CD8-positive, alpha-beta memory T cell (primary cell): Measurements from ENCODE around the gene TTC33. TPM values are rescaled to one million over a fixed set of nuclear protein-coding genes. Genes with fewer than 3 reads are reported as not detected.
A peak's percentile ranks its signal among the peaks of the same experiment; 100 is the strongest.

Source experiments
- CTCF ChIA-PET: fragments of 350-600 bp; sonication (Branson Sonifier 250); formaldehyde crosslinking; loops from one replicate; lab custom pipeline; 2021; ENCODE audit warnings: antibody characterized with exemption; lab: Charles Lee
- POLR2A ChIA-PET: fragments of 350-600 bp; sonication (Branson Sonifier 250); formaldehyde crosslinking; loops from one replicate; lab custom pipeline; 2021; ENCODE audit warnings: antibody characterized with exemption; lab: Charles Lee
- DNase-seq, 5 donors: peaks; one replicate each; pipeline versions ENCODE4 v3.0.0 to v3.0.0-alpha.2; 2020 to 2022; ENCODE audit warnings: mixed read lengths in 1 of 5
- H3K27ac ChIP-seq: one replicate; pipeline ENCODE4 v1.7.0; 2013; ENCODE audit warnings: low read depth, mild to moderate bottlenecking, low read length, moderate library complexity
- H3K27me3 ChIP-seq: 2 replicates; pipeline ENCODE4 v1.7.0; 2013; ENCODE audit warnings: low read length, mild to moderate bottlenecking; ENCODE audit not compliant: insufficient read depth, poor library complexity, severe bottlenecking
- H3K36me3 ChIP-seq: 2 replicates; pipeline ENCODE4 v1.7.0; 2013; ENCODE audit warnings: mild to moderate bottlenecking, low read length, moderate library complexity; ENCODE audit not compliant: insufficient read depth
- H3K4me1 ChIP-seq: 2 replicates; pipeline ENCODE4 v1.7.0; 2013; ENCODE audit warnings: mild to moderate bottlenecking, low read length, moderate library complexity; ENCODE audit not compliant: insufficient read depth
- H3K4me3 ChIP-seq: 2 replicates; pipeline ENCODE4 v1.7.0; 2013; ENCODE audit warnings: mild to moderate bottlenecking, low read length
- H3K9me3 ChIP-seq: 2 replicates; pipeline ENCODE4 v1.7.0; 2013; ENCODE audit warnings: mild to moderate bottlenecking, low read length
- H3K27ac Mint-ChIP-seq, 8 donors: one replicate each; pipeline ENCODE4 v1.8.0; 2020 to 2021; ENCODE audit warnings: mixed read lengths in 8 of 8, mild to moderate bottlenecking in 6 of 8, inconsistent platforms in 3 of 8, moderate library complexity in 3 of 8
- H3K27me3 Mint-ChIP-seq, 2 donors: one replicate each; pipeline ENCODE4 v1.8.0; 2020 to 2021; ENCODE audit warnings: mixed read lengths in 2 of 2, mild to moderate bottlenecking in 1 of 2, moderate library complexity in 1 of 2
- H3K36me3 Mint-ChIP-seq, 3 donors: one replicate each; pipeline ENCODE4 v1.8.0; 2020 to 2021; ENCODE audit warnings: mixed read lengths in 3 of 3, inconsistent platforms in 1 of 3, mild to moderate bottlenecking in 1 of 3
- H3K4me1 Mint-ChIP-seq, 3 donors: one replicate each; pipeline ENCODE4 v1.8.0; 2020 to 2021; ENCODE audit warnings: mixed read lengths in 3 of 3, inconsistent platforms in 1 of 3, mild to moderate bottlenecking in 1 of 3
- H3K4me3 Mint-ChIP-seq, 7 donors: one replicate each; pipeline ENCODE4 v1.8.0; 2020 to 2021; ENCODE audit warnings: mixed read lengths in 7 of 7, mild to moderate bottlenecking in 6 of 7, moderate library complexity in 4 of 7, inconsistent platforms in 2 of 7
- H3K9me3 Mint-ChIP-seq, 5 donors: one replicate each; pipeline ENCODE4 v1.8.0; 2020 to 2022; ENCODE audit warnings: mixed read lengths in 5 of 5, mild to moderate bottlenecking in 3 of 5, moderate library complexity in 2 of 5, inconsistent platforms in 1 of 5
- polyA plus RNA-seq: library from polyadenylated mRNA; unstranded; fragments of 300-500 nt; fragmentation: Illumina TruSeq; gene quantifications from one replicate; pipeline ENCODE4 v1.2.3, GENCODE V29; 2021
- total RNA-seq, 2 experiments: library from RNA; stranded (reverse); gene quantifications; one replicate each; pipeline ENCODE4 v1.2.3, GENCODE V29; 2021

The TTC33 gene
- total and polyA plus RNA-seq, 3 experiments from 2014 or later = 13.9 to 27.7 (median 25.3) TPM

DNA sequence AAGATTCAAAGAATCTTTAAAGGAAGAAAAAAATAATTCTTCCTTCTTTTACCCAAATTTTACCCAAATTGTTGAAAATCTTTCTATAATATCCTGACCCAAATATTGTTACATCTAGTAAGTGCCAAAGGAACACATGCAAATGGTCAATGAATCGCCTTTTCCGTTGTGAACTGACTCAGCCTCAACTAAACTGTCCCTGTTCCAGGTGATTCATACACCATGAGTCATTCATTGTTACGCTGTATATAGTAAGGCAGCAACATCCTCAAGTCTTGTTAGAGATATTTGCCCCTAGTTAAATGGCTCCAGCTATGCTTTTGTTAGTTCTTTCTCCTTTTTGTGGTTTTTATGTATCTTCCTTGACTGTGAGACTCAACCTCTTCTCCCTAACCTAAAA is 66.3 kb downstream of the TTC33 start:
- POLR2A ChIA-PET = no interaction called here
- Mint-ChIP-seq H3K9me3 (no peaks in the 10 kb centered on the region), H3K27ac (peak overlapping the region in 7 of 8 donors; percentile 73 to 95 (median 94)), H3K4me3 (peak overlapping the region in 4 of 7 donors; percentile 27 to 62 (median 40)), H3K36me3 (peaks cover 10 to 83% (median 18%) of the 10 kb centered on the region in 3 donors), H3K27me3 (no peaks in the 10 kb centered on the region), H3K4me1 (peaks cover 70 to 83% (median 80%) of the 10 kb centered on the region in 3 donors)
- CTCF ChIA-PET = interaction anchor here (0.9 to 4.5 kb wide), 4 partner anchors 320 to 741 kb away, joined by 3 to 21 read pairs (median 3); no protein-coding TSS in a partner anchor
- Histone ChIP-seq H3K4me1 (peaks cover 58% of the 10 kb centered on the region), H3K27ac (no peak overlapping the region), H3K27me3 (no peaks in the 10 kb centered on the region), H3K4me3 (no peak overlapping the region), H3K36me3 (peaks cover 19% of the 10 kb centered on the region), H3K9me3 (no peaks in the 10 kb centered on the region)
- DNase-seq = no peak

DNA sequence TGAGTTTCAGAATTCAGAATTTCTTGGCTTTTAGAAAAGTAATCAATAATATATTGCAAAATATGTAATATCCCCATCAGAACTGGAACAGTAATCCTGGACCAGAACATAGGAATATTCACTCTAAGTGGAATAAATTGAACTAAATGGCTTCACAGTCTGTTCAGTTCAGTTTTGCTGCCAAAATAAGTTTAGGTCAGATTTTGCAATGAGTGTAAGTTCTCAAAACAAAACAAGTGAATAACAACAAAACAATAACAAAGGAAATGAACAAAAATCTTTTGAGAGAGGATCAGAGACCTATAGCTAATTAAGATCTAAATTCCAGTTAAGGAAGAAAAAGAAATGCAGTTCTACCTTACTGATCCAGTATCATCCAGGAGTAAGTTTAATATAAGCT is 66.8 kb downstream of the TTC33 start:
- Mint-ChIP-seq H3K4me1 (peaks cover 74 to 88% (median 84%) of the 10 kb centered on the region in 3 donors), H3K27me3 (no peaks in the 10 kb centered on the region), H3K9me3 (no peaks in the 10 kb centered on the region), H3K27ac (peak overlapping the region; percentile 84 to 96 (median 94)), H3K36me3 (peaks cover 10 to 83% (median 17%) of the 10 kb centered on the region in 3 donors), H3K4me3 (peak overlapping the region in 5 of 7 donors; percentile 13 to 99 (median 91))
- no peak for DNase-seq
- no peaks in the 10 kb centered on the region for H3K9me3 ChIP-seq
- peaks cover 60% of the 10 kb centered on the region for H3K4me1 ChIP-seq
- ChIA-PET POLR2A (no interaction called here), CTCF (interaction anchor here (0.9 to 4.5 kb wide), 4 partner anchors 319 to 740 kb away, joined by 3 to 21 read pairs (median 3); no protein-coding TSS in a partner anchor)
- H3K27me3 ChIP-seq = no peaks in the 10 kb centered on the region
- H3K27ac ChIP-seq = no peak overlapping the region
- H3K4me3 ChIP-seq = no peak overlapping the region
- H3K36me3 ChIP-seq = peaks cover 14% of the 10 kb centered on the region

DNA sequence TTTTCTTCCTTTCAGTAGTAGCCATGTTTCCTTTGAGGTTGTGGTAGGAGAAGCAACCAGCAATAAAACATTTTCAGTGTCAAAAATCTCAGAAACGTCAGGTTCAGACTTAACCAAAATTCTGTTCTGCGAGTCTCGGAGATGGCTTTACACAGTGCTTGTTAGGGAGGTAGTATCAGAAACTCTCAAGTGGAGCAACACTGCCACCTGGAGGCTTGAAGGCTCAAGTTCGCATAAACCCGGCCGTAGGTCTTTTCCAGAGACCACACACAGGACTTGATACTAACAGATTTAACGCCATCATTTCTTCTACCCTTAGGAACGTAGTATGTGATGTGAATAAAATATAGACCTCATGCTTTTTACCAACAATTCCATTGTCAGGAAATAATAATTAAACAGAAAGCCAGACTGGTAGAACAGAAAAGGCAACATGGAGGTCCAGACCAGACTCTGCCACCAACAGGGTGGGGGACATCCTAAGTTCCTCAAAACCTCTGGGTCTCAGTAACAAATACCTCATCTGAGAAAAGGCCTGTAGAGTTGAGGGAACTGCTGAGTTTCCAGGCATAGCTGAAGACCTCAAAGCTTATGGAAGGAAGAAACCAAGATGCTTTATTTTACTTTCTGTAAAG is 67.5 kb downstream of the TTC33 start:
- POLR2A ChIA-PET = no interaction called here
- CTCF ChIA-PET = interaction anchor here (0.9 to 4.5 kb wide), 3 partner anchors 522 to 740 kb away, joined by 3 to 21 read pairs (median 3); no protein-coding TSS in a partner anchor
- Mint-ChIP-seq H3K4me1 (peaks cover 80 to 93% (median 88%) of the 10 kb centered on the region in 3 donors), H3K36me3 (peaks cover 10 to 85% (median 17%) of the 10 kb centered on the region in 3 donors), H3K9me3 (no peaks in the 10 kb centered on the region), H3K27ac (peak overlapping the region; percentile 84 to 96 (median 94)), H3K4me3 (peak overlapping the region; percentile 91 to 100 (median 98)), H3K27me3 (no peaks in the 10 kb centered on the region)
- peak overlapping the region; percentile 1 for H3K4me3 ChIP-seq
- no peaks in the 10 kb centered on the region for H3K27me3 ChIP-seq
- peak; percentile 72 to 87 (median 81) for DNase-seq
- H3K36me3 ChIP-seq = peaks cover 13% of the 10 kb centered on the region
- no peaks in the 10 kb centered on the region for H3K9me3 ChIP-seq
- no peak overlapping the region for H3K27ac ChIP-seq
- peaks cover 60% of the 10 kb centered on the region for H3K4me1 ChIP-seq

DNA sequence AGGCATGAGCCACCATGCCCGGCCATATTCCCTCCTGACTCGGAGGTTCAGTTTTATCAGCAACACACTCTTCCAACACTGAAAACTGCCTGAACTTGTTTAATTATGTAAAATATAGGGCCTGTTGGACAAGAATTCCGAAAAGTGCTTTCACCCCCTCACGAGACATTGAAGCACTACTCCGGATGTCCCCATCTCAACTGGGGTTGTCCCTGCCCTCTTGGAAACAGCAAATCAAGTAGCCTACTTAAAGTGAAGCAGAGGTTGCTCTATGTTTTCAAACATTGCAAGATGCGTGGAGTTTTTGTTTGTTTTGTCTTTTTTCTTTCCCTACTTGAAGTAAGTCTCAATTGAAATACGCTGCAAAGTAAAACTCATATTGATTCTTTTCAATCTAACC is 68.4 kb downstream of the TTC33 start:
- no peaks in the 10 kb centered on the region for H3K27me3 ChIP-seq
- H3K36me3 ChIP-seq = peaks cover 9% of the 10 kb centered on the region
- Mint-ChIP-seq H3K9me3 (no peaks in the 10 kb centered on the region), H3K27me3 (no peaks in the 10 kb centered on the region), H3K36me3 (peaks cover 8 to 89% (median 16%) of the 10 kb centered on the region in 3 donors), H3K4me1 (peaks cover 80 to 90% (median 88%) of the 10 kb centered on the region in 3 donors), H3K4me3 (peak overlapping the region; percentile 91 to 100 (median 98)), H3K27ac (peak overlapping the region; percentile 72 to 96 (median 94))
- H3K9me3 ChIP-seq = no peaks in the 10 kb centered on the region
- DNase-seq = peak in 2 of 5 donors; percentile 21 to 39
- peak overlapping the region; percentile 1 for H3K4me3 ChIP-seq
- H3K27ac ChIP-seq = no peak overlapping the region
- ChIA-PET CTCF (interaction anchor here (1.1 to 2.3 kb wide), 2 partner anchors 246 to 739 kb away, joined by 3 to 13 read pairs; no protein-coding TSS in a partner anchor), POLR2A (no interaction called here)
- peaks cover 60% of the 10 kb centered on the region for H3K4me1 ChIP-seq

DNA sequence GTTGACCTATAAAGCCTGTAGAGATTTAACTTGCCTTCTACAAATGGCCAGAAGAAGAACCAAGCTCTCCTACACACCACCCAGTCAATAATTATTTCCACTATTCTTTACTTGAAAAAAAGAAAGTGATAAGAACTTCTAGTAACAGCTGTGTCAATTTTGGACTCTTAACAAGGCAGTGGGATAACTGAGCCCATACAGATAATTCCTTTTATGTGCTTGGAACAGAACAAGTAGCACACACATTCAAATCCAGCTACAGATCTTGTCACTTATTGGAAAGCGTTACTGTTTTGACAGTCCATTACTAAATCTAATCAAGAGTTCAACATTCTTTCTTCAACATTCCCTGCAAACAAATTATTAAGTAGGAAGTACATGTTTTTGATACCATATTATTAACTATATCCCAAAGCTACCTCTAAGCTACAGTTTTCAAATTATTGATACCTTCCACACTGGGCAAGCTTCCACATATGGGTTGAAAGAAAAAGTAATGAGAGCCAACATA is 69.7 kb downstream of the TTC33 start:
- Histone ChIP-seq H3K36me3 (peaks cover 4% of the 10 kb centered on the region), H3K4me3 (peak overlapping the region; percentile 36), H3K27ac (no peak overlapping the region), H3K27me3 (no peaks in the 10 kb centered on the region), H3K4me1 (peaks cover 60% of the 10 kb centered on the region), H3K9me3 (no peaks in the 10 kb centered on the region)
- POLR2A ChIA-PET = interaction anchor here (0.7 to 1.7 kb wide), 4 partner anchors 13 to 326 kb away, joined by 3 to 7 read pairs (median 4); no protein-coding TSS in a partner anchor
- Mint-ChIP-seq H3K27me3 (peaks cover 0 to 1% of the 10 kb centered on the region in 2 donors), H3K36me3 (peaks cover 11 to 90% (median 16%) of the 10 kb centered on the region in 3 donors), H3K27ac (peak overlapping the region; percentile 57 to 95 (median 94)), H3K9me3 (no peaks in the 10 kb centered on the region), H3K4me1 (peaks cover 70 to 78% (median 77%) of the 10 kb centered on the region in 3 donors), H3K4me3 (peak overlapping the region; percentile 87 to 100 (median 98))
- CTCF ChIA-PET = interaction anchor here (0.7 to 2.8 kb wide), 11 partner anchors 8 to 737 kb away, joined by 3 to 13 read pairs (median 3); no protein-coding TSS in a partner anchor
- DNase-seq = no peak

DNA sequence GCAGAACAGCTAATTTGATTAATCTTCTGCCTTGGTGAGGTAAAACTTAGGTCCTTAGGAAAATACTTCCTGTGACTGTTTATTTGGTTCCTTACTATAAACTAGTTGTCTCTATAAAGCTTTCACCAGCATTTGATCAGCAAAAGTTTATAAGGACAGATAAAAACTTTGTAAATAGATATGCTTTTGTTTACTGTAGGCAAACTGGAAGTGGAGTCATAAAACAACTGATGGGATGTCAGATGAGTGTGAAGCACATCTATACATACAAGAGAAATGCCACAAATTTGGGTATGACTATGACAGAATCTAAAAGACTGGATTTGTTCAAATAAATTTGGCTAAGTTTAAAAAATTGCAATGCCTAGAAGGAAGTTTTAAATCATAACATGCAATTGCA is 70.6 kb downstream of the TTC33 start:
- Mint-ChIP-seq H3K36me3 (peaks cover 11 to 92% (median 15%) of the 10 kb centered on the region in 3 donors), H3K27me3 (peaks cover 0 to 1% of the 10 kb centered on the region in 2 donors), H3K4me3 (peak overlapping the region; percentile 87 to 100 (median 98)), H3K27ac (peak overlapping the region in 7 of 8 donors; percentile 57 to 95 (median 94)), H3K4me1 (peaks cover 64 to 70% (median 68%) of the 10 kb centered on the region in 3 donors), H3K9me3 (no peaks in the 10 kb centered on the region)
- Histone ChIP-seq H3K4me3 (peak overlapping the region; percentile 36), H3K4me1 (peaks cover 56% of the 10 kb centered on the region), H3K27ac (no peak overlapping the region), H3K27me3 (no peaks in the 10 kb centered on the region), H3K36me3 (peaks cover 7% of the 10 kb centered on the region), H3K9me3 (no peaks in the 10 kb centered on the region)
- DNase-seq = no peak
- CTCF ChIA-PET = interaction anchor here (0.6 to 2.8 kb wide), 8 partner anchors 8 to 736 kb away, joined by 3 to 13 read pairs (median 4); no protein-coding TSS in a partner anchor
- POLR2A ChIA-PET = interaction anchor here (1.7 kb wide), 1 partner anchor 32 kb away, joined by 7 read pairs; no protein-coding TSS in a partner anchor

DNA sequence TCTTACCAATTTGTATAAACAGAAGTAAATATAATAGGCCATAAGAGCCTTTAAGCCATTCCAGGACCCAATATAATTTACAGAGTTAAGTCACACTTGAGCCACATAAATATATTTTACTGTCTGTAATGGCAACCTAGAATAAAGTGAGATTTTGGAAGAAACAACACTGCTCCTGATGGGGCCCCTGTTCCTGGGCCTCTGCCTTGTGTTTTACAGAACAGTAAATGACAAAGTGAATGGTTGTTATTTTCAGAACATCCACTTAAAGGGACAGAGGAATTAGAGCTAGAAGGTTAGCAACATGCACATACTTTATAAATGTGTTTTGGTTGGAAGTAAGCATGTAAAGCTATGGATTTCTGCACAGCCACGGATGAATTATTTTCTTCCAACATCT is 72.5 kb downstream of the TTC33 start:
- H3K36me3 ChIP-seq = peaks cover 7% of the 10 kb centered on the region
- CTCF ChIA-PET = interaction anchor here (1.4 kb wide), 1 partner anchor 34 kb away, joined by 3 read pairs; no protein-coding TSS in a partner anchor
- H3K27ac ChIP-seq = no peak overlapping the region
- Mint-ChIP-seq H3K27me3 (peaks cover 0 to 3% of the 10 kb centered on the region in 2 donors), H3K4me3 (peak overlapping the region; percentile 91 to 100 (median 99)), H3K36me3 (peaks cover 11 to 83% (median 12%) of the 10 kb centered on the region in 3 donors), H3K27ac (peak overlapping the region; percentile 91 to 99 (median 96)), H3K4me1 (peaks cover 56 to 61% (median 59%) of the 10 kb centered on the region in 3 donors), H3K9me3 (peaks cover 0 to 2% (median 0%) of the 10 kb centered on the region in 5 donors)
- no peaks in the 10 kb centered on the region for H3K9me3 ChIP-seq
- peaks cover 46% of the 10 kb centered on the region for H3K4me1 ChIP-seq
- no peaks in the 10 kb centered on the region for H3K27me3 ChIP-seq
- no peak for DNase-seq
- POLR2A ChIA-PET = interaction anchor here (0.6 to 1.9 kb wide), 2 partner anchors 273 to 312 kb away, joined by 3 to 6 read pairs; no protein-coding TSS in a partner anchor
- peak overlapping the region; percentile 96 for H3K4me3 ChIP-seq
